Right cardiac atrium (tissue), 5 donors: ENCODE data around the gene GTPBP1. TPM values are rescaled to one million over a fixed set of nuclear protein-coding genes. Genes with fewer than 3 reads are reported as not detected.
A peak's percentile ranks its signal among the peaks of the same experiment; 100 is the strongest.

Source experiments
- ATAC-seq, 2 donors: fragments of 200-7000 bp; cut with Tn5 transposase; one replicate each; pipeline versions ENCODE4 v1.8.0 to v1.9.1; 2020; ENCODE audit warnings: moderate library complexity in 2 of 2, mild to moderate bottlenecking in 1 of 2
- DNase-seq, 3 donors: peaks; one replicate each; pipeline ENCODE4 v3.0.0-alpha.2; 2020
- H3K27ac ChIP-seq: one replicate; pipeline ENCODE4 v1.5.1; 2013; ENCODE audit warnings: mild to moderate bottlenecking, low read length, control low read depth, moderate library complexity
- H3K27me3 ChIP-seq: one replicate; pipeline ENCODE4 v1.6.1; 2013; ENCODE audit not compliant: control insufficient read depth, insufficient read depth
- H3K4me1 ChIP-seq: one replicate; pipeline ENCODE4 v1.6.1; 2013; ENCODE audit warnings: low read length; ENCODE audit not compliant: control insufficient read depth, insufficient read depth
- H3K4me3 ChIP-seq: one replicate; pipeline ENCODE4 v1.5.1; 2013; ENCODE audit warnings: low read length, control low read depth
- H3K9me3 ChIP-seq: one replicate; pipeline ENCODE4 v1.6.1; 2013; ENCODE audit warnings: low read length; ENCODE audit not compliant: control insufficient read depth
- WGBS: extraction: QIAGEN DNeasy Blood & Tissue Kit; methylation state at CpG from one replicate; pipeline ENCODE4 v1.1.7; 2013; 5-methylcytosine and 5-hydroxymethylcytosine counted together
- intact Hi-C, 4 donors: fragments of 100-400 bp; cut with DNase I; formaldehyde crosslinking; loops; one replicate each; pipeline versions ENCODE4 v1.11.0 to v1.14.0; 2022 to 2023
- polyA plus RNA-seq: library from polyadenylated mRNA; stranded (reverse); fragments of 200-250 nt; gene quantifications from one replicate; pipeline ENCODE4 v1.2.3, GENCODE V29; 2013
- total RNA-seq, 4 donors: library from RNA; stranded (reverse); fragmentation: NEBNext Ultra II Directional; extraction: Animal tissue kit (Norgen Biotek cat#: 25700); gene quantifications; one replicate each; pipeline ENCODE4 v1.2.1, GENCODE V29; 2021
- donor health status: healthy with polysubstance abuse.
- donor health status: DM: no; HTN: yes; CAD: no.
- donor health status: DM: no; HTN: no; CAD: no.
- donor health status: DM: no; HTN: yes; CAD: no; lungs with severe emphysema.
- donor health status: DM: yes; HTN: yes; CAD: no.

The GTPBP1 gene
- total and polyA plus RNA-seq, 5 donors: 19.1 to 34.5 (median 29.9) TPM

- DNase-seq (peak; percentile 96 to 98 (median 98)), ATAC-seq (peak; percentile 88 to 89)
- no peaks in the 10 kb centered on the region for H3K9me3 ChIP-seq
- under 1% methylated on average over 74 of the region's 74 CpGs for WGBS
- H3K27ac ChIP-seq: peak overlapping the region; percentile 99
- intact Hi-C loops: no loop called here
- no peaks in the 10 kb centered on the region for H3K4me1 ChIP-seq
- H3K27me3 ChIP-seq: no peaks in the 10 kb centered on the region
- H3K4me3 ChIP-seq: peak overlapping the region; percentile 85
Measured at GRCh38 chr22:38755155-38755910, 49.6 kb downstream of the GTPBP1 start.

GRCh38 chr22:38755911-38756532 lies 50.3 kb downstream of the GTPBP1 start, which contains the start of gene SUN2:
TSS of gene SUN2 (minus strand) at chr22:38755998. CDS start at chr22:38752628, 3,370 bp downstream.
- Histone ChIP-seq H3K27me3 (no peaks in the 10 kb centered on the region), H3K9me3 (no peaks in the 10 kb centered on the region), H3K27ac (peak within 1 kb of the TSS; percentile 99), H3K4me1 (no peaks in the 10 kb centered on the region), H3K4me3 (peak within 1 kb of the TSS; percentile 85)
- peak; percentile 85 to 91 for ATAC-seq
- peak; percentile 96 to 98 (median 98) for DNase-seq
- 2% methylated on average over 68 of the region's 68 CpGs for WGBS
- intact Hi-C loops: no loop called here

DNA sequence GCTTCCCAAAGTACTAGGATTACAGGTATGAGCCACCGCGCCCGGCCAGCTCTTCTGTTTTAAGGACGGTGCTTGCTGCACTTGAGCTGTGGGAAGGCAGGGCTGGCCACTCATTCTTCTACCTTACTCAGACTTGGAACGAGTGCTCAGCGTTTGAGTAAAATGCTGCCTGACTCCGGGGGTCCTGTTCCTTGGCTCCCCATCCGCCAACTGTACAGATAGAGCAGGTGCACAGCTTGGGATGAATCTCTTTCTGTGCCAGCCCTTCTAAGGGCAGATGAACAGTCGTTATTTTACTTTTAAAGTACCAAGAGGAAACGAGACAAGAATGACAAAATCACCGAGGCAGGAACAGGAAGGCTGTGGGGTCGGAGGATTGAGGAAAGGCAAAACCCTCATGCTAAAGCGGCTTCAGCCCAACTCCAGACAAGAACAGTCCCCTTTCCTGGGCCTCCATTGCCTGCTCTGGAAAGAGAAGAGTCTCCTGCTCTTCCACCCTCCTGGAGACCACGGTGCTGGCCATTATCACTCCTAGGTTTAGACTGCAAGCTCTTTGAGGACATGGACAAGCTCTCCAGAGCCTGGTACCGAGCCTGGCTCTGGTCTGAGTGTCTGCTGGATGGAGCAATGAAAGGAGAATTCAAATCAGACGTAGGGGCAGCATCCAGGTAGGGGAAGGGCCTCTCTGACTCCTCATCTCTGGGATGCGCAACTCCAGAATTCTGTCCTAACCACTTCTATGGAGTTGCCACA lies 51.1 kb downstream of the GTPBP1 start:
- WGBS: 58% methylated on average over 17 of the region's 17 CpGs
- no peak for DNase-seq
- no peaks in the 10 kb centered on the region for H3K4me1 ChIP-seq
- intact Hi-C loops: no loop called here
- H3K27ac ChIP-seq: no peak overlapping the region
- no peaks in the 10 kb centered on the region for H3K27me3 ChIP-seq
- H3K4me3 ChIP-seq: no peak overlapping the region
- no peaks in the 10 kb centered on the region for H3K9me3 ChIP-seq
- no peak for ATAC-seq

- Histone ChIP-seq H3K4me3 (no peak overlapping the region), H3K27ac (no peak overlapping the region), H3K4me1 (no peaks in the 10 kb centered on the region), H3K9me3 (no peaks in the 10 kb centered on the region), H3K27me3 (no peaks in the 10 kb centered on the region)
- DNase-seq (no peak), ATAC-seq (no peak)
- WGBS: 68% methylated on average over 4 of the region's 4 CpGs
- intact Hi-C loops: no loop called here
Measured at GRCh38 chr22:38757464-38757757, 51.7 kb downstream of the GTPBP1 start.

GRCh38 chr22:38758276-38758945 lies 52.7 kb downstream of the GTPBP1 start:
- intact Hi-C loops: no loop called here
- Histone ChIP-seq H3K9me3 (no peaks in the 10 kb centered on the region), H3K27ac (no peak overlapping the region), H3K4me1 (no peaks in the 10 kb centered on the region), H3K4me3 (no peak overlapping the region), H3K27me3 (no peaks in the 10 kb centered on the region)
- WGBS: 62% methylated on average over 16 of the region's 16 CpGs
- no peak for DNase-seq
- no peak for ATAC-seq

DNA sequence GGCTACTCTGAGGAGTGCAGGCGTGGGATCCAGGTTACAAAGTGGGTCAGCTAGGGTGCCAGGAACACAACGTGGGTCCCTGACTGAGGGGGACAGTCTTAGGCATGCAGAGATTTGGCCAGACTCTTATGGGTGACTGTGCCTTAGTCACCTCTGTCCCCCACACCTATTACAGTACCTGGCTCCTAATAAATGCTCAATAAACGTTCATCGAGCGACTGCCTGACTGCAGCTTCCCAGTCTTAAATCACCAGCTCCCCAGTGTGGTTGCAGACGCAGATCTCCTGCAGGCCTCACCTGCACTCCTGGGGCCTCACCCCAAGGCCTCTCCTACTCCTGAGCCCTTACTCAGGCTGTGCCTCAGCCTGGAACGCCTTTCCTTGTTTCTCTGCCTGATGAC lies 53.3 kb downstream of the GTPBP1 start:
- Histone ChIP-seq H3K9me3 (no peaks in the 10 kb centered on the region), H3K4me1 (no peaks in the 10 kb centered on the region), H3K4me3 (no peak overlapping the region), H3K27ac (no peak overlapping the region), H3K27me3 (no peaks in the 10 kb centered on the region)
- DNase-seq: no peak
- WGBS: 86% methylated on average over 7 of the region's 7 CpGs
- intact Hi-C loops: no loop called here
- no peak for ATAC-seq

DNA sequence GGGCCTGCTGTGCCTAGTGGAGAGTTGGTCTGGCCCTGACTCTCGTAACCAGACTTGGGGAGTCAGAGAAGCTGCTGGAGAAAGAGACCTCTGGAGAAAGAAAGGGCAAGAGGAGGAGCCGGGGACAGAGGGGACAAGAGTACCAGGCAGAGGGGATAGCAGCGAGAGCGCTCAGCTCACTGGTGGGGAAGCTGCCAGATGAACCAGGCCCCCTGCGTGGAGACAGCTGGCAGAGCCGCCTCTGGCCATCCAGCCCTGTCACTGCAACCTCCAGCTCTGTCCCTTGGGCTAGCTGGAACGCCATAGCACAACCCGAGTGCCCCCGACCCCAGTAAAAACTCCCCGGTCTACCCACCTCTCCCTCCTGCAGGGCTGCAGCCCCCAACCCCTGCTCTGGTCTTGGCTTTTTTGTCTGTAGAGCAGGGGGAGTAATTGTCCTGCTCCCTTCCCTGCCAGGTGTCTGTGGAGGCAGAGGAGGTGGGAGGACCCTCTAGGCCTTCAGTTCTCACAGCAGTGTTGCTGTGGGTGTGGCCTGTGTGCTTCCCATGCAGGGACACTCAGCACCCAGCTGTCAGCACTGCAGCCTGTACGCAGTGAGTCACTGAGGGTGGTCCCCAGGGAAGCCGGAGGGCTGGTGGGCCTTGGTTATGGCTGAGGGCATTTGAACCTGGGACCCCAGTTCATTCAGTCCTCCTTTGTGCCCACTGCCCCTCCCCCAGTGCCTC lies 54.9 kb downstream of the GTPBP1 start:
- H3K27me3 ChIP-seq: no peaks in the 10 kb centered on the region
- H3K4me1 ChIP-seq: no peaks in the 10 kb centered on the region
- no peak for ATAC-seq
- WGBS: 77% methylated on average over 12 of the region's 12 CpGs
- H3K4me3 ChIP-seq: no peak overlapping the region
- no peaks in the 10 kb centered on the region for H3K9me3 ChIP-seq
- intact Hi-C loops: loop anchor here in 2 of 4 donors (10.0 kb wide), 2 partner anchors 114 to 244 kb away; partner anchors contain the start of gene CBX6 (in 1 of the 2)
- peak in 2 of 3 donors; percentile 56 to 60 for DNase-seq
- H3K27ac ChIP-seq: no peak overlapping the region

DNA sequence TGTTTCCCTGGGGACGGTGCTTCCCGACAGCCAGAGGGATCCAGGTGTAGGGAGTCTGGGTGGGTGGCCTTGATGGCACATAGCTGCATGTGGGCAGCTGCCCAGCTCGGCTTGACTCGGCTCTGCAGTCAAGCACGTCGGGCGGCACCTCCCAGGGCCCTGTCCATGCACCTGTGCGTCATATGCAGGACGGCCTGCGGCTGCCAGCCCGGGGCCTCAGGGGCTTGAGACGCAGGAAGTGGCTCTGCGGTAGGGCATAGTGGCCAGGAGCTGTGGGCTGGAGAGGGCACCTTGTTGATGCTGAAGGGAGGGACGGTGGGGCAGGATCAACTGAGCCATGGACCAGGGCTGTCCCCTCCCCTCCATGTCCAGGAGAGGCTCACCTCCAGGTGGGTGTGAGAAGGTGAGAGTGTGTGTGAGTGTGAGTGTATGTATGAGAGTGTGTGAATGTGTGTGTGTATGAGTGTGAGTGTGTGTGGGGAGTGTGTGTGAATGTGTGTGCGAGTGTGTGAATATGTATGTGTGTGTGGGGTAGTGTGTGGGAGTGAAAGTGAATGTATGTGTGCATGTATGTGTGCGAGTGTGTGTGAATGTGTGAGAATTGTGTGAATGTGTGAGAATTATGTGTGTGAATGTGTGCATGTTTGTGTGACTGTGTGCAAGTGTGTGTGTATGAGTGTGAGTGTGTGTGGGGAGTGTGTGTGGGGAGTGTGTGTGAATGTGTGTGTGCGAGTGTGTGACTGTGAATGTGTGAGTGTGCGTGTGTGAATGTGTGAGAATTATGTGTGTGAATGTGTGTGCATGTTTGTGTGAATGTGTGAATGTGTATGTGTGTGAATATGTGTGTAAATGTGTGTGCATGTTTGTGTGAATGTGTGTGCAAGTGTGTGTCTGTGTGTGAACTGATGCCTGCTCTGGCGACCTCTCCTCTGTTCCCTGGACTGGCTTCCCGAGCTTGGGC lies 55.7 kb downstream of the GTPBP1 start:
- intact Hi-C loops: loop anchor here in 2 of 4 donors (10.0 kb wide), 2 partner anchors 113 to 243 kb away; partner anchors contain the start of gene CBX6 (in 1 of the 2)
- Histone ChIP-seq H3K4me1 (no peaks in the 10 kb centered on the region), H3K9me3 (no peaks in the 10 kb centered on the region), H3K4me3 (no peak overlapping the region), H3K27ac (no peak overlapping the region), H3K27me3 (no peaks in the 10 kb centered on the region)
- ATAC-seq (no peak), DNase-seq (peak in 1 of 3 donors; percentile 43)
- WGBS: 70% methylated on average over 20 of the region's 20 CpGs

DNA sequence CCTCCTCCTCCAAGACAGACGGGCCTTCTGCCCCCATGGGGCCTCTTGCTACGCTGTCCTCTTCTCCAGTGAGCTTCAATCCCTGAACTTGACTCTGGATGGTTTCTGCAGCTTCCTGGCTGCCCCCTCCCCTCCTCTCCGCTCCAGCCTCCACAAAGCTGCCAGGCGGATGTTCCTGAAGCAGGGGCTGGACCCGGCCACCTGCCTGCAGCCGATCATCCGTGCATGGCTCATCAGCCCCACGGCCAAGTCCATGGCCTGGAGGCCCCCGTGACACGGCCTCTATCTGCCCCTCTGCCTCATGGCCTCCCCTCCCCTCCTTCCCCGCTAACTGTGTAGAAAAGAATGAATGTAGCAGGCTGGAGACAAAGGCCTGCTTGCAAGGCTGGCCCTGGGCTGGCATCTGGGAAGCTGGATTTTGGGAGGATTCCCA lies 56.8 kb downstream of the GTPBP1 start:
- H3K27me3 ChIP-seq: no peaks in the 10 kb centered on the region
- no peaks in the 10 kb centered on the region for H3K9me3 ChIP-seq
- intact Hi-C loops: loop anchor here in 2 of 4 donors (10.0 kb wide), 2 partner anchors 112 to 242 kb away; partner anchors contain the start of gene CBX6 (in 1 of the 2)
- no peak overlapping the region for H3K27ac ChIP-seq
- no peaks in the 10 kb centered on the region for H3K4me1 ChIP-seq
- H3K4me3 ChIP-seq: no peak overlapping the region
- ATAC-seq: no peak
- WGBS: 60% methylated on average over 11 of the region's 11 CpGs
- DNase-seq: peak in 1 of 3 donors; percentile 47
